ENCODE measurements around the gene HEATR1. TPM values are rescaled to one million over a fixed set of nuclear protein-coding genes. Genes with fewer than 3 reads are reported as not detected.

HEATR1 gene, protein sequence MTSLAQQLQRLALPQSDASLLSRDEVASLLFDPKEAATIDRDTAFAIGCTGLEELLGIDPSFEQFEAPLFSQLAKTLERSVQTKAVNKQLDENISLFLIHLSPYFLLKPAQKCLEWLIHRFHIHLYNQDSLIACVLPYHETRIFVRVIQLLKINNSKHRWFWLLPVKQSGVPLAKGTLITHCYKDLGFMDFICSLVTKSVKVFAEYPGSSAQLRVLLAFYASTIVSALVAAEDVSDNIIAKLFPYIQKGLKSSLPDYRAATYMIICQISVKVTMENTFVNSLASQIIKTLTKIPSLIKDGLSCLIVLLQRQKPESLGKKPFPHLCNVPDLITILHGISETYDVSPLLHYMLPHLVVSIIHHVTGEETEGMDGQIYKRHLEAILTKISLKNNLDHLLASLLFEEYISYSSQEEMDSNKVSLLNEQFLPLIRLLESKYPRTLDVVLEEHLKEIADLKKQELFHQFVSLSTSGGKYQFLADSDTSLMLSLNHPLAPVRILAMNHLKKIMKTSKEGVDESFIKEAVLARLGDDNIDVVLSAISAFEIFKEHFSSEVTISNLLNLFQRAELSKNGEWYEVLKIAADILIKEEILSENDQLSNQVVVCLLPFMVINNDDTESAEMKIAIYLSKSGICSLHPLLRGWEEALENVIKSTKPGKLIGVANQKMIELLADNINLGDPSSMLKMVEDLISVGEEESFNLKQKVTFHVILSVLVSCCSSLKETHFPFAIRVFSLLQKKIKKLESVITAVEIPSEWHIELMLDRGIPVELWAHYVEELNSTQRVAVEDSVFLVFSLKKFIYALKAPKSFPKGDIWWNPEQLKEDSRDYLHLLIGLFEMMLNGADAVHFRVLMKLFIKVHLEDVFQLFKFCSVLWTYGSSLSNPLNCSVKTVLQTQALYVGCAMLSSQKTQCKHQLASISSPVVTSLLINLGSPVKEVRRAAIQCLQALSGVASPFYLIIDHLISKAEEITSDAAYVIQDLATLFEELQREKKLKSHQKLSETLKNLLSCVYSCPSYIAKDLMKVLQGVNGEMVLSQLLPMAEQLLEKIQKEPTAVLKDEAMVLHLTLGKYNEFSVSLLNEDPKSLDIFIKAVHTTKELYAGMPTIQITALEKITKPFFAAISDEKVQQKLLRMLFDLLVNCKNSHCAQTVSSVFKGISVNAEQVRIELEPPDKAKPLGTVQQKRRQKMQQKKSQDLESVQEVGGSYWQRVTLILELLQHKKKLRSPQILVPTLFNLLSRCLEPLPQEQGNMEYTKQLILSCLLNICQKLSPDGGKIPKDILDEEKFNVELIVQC (N-terminal part only)
- total RNA-seq, result 30.9 and 47.9 TPM in 2 replicates

DNA sequence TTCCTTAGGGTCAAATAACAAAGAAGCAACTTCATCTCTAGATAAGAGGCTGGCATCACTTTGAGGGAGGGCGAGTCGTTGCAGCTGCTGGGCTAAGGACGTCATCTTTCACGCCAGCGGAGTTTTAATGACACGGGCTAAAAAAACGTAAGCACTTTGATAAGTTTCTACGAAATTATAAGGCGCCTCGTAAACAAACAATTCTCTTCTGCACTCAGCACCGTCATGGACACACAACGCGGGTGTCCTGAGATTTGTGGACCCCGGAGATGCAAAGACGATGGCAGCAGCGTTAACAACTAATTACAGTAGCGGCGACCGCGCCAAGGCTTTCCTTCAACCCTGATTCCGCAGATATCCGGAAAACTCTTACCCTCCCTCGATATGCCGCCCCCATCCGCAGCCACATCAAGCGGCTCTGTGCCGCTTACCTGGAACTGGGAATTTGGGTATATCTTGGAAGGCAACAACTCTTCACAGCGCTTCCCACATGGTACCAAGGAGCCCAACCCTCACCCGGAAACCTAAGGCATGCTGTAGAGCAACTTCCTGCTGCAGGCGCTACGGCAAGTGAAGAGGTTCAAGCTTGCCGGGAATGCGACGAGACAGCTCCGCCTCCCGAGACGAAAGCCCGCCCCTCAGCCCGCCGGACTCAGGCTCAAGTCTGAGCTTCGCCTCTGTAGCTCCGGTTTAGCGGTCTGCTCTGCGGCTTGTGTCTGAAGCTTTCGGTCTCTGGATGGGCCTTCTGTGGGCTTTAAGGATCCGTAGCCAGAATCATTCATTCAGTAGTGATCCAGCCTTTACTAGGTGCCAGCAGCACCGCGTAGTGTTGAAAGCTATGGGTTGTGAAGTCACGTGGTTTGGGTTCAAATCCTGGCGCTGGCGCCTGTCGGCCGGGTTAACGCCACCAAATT lies at the start of gene HEATR1:
TSS of gene HEATR1 (minus strand) at position 526 of the 914 bp plus-strand sequence. CDS start at position 105, 421 bp downstream.
- peak; percentile 97 for DNase-seq (ENCODE audit: low read depth)
- peak within 1 kb of the TSS; percentile 99 for H3K4me3 ChIP-seq (ENCODE audit: low read depth, low read length)
- TF ChIP-seq, protein P1, sequence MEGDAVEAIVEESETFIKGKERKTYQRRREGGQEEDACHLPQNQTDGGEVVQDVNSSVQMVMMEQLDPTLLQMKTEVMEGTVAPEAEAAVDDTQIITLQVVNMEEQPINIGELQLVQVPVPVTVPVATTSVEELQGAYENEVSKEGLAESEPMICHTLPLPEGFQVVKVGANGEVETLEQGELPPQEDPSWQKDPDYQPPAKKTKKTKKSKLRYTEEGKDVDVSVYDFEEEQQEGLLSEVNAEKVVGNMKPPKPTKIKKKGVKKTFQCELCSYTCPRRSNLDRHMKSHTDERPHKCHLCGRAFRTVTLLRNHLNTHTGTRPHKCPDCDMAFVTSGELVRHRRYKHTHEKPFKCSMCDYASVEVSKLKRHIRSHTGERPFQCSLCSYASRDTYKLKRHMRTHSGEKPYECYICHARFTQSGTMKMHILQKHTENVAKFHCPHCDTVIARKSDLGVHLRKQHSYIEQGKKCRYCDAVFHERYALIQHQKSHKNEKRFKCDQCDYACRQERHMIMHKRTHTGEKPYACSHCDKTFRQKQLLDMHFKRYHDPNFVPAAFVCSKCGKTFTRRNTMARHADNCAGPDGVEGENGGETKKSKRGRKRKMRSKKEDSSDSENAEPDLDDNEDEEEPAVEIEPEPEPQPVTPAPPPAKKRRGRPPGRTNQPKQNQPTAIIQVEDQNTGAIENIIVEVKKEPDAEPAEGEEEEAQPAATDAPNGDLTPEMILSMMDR (IDR thresholded peaks at IDR 0.05; ENCODE audit: insufficient read depth, low read depth, low read length), result no peak

DNA sequence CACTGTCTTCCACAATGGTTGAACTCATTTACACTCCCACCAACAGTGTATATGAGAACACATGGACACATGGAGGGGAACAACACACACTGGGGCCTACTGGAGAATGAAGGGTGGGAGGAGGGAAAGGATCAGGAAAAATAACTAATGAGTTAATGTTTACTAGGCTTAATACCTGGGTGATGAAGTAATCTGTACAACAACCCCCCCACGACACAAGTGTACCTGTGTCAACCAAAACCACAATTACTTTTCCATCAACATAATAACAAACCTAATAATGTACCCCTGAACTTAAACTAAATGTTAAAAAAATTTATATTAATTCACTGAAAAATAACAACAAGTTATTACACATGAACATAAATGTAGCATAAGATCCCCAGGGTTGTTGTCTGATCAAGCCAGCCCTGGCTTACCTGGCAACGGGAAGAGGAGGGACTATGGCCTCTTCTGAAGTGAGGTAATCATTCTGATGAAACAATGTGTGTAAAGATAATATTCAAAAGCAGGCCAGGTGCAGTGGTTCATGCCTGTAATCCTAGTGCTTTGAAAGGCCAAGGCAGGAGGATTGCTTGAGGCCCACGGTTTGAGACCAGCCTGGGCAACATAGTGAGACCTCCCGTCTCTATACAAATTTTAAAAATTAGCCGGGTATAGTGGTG lies 40.8 kb upstream of the HEATR1 start:
- no peak for DNase-seq (ENCODE audit: low read depth)
- TF ChIP-seq, protein P1 (IDR thresholded peaks at IDR 0.05; ENCODE audit: insufficient read depth, low read depth, low read length), result no peak
- H3K4me3 ChIP-seq (ENCODE audit: low read depth, low read length), result no peak overlapping the region

DNA sequence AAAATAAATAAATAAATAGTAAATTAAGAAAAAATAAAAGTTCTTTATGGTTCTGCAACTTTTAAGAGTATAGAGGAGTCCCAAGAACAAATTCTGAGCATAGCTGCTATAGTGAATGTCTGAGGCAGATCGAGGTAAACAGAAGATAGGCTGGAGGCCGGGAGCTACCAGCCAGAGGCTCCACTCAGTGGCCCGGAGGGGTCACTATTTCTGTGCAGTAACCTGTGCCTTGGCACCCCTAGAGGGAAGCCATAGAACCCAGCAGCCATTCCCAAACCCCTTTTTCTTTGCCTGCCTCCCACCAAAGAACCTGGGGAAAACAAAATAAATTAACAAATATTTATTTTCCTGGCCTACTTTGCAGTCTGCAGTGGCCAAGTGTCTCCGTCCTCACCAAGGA lies 38.4 kb upstream of the HEATR1 start:
- no peak for DNase-seq (ENCODE audit: low read depth)
- TF ChIP-seq, protein P1 (IDR thresholded peaks at IDR 0.05; ENCODE audit: insufficient read depth, low read depth, low read length), result no peak
- H3K4me3 ChIP-seq (ENCODE audit: low read depth, low read length), result no peak overlapping the region

DNA sequence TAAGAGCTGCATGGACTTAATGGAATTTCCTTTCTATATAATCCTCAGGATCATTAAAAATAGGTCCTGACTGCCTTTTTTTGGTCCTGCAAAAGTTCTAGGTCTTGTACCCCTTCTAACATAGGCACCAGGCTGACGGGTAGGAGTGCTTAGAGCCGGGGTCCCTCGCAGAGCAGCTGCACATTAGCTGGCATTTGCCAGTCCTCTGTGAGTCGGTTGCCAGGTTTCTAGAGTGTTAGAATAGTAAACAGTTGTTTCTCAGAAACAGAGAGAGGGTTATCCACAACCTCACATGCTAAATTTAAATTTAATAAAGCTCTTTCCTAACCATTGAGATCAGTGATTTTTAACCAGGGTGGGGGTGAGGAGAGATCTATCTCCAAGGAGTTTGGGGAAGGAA lies 35.4 kb upstream of the HEATR1 start:
- no peak for DNase-seq (ENCODE audit: low read depth)
- TF ChIP-seq, protein P1 (IDR thresholded peaks at IDR 0.05; ENCODE audit: insufficient read depth, low read depth, low read length), result no peak
- H3K4me3 ChIP-seq (ENCODE audit: low read depth, low read length), result no peak overlapping the region

DNA sequence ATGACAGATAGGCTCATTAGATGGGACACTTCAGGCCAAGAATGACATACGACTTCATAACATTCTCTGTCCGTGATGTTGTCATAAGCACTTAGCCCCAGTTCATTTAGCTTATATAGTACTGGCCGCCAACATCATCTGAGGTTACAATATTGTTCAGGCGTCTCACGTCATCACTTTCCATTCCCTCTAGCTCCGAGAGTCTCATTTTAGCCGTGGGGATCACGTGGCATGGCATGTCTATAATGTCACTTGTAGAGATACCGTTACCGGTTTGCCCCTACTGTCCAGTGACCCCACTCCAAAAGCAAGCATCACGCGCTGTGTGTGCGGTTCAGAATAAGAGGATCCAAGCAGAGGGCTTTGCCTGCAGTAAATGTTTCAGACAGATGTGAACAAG lies 34.6 kb upstream of the HEATR1 start:
- TF ChIP-seq, protein P1 (IDR thresholded peaks at IDR 0.05; ENCODE audit: insufficient read depth, low read depth, low read length), result no peak
- DNase-seq (ENCODE audit: low read depth), result no peak
- H3K4me3 ChIP-seq (ENCODE audit: low read depth, low read length), result no peak overlapping the region
